Measurements from ENCODE around the gene EPGN.

DNA sequence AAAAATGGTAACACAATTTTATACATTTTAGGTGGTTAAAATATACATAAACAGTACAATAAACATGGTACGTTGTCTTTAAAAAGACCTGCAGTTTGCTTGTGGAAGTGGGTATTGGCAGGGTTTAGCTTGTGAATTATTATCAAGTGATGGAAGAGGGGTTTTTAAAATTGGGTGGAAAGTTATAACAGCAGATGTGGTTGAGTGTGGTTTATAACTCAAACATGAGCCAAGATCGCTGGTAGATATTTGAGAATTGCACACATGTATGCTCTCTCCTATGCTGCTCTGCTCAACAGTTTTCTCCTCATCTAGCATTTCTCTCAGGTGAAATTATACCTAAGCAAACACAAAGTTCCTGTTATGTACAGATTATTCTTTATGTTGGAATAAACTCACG lies 14.0 kb downstream of the EPGN start:
- TF ChIP-seq, protein P1, sequence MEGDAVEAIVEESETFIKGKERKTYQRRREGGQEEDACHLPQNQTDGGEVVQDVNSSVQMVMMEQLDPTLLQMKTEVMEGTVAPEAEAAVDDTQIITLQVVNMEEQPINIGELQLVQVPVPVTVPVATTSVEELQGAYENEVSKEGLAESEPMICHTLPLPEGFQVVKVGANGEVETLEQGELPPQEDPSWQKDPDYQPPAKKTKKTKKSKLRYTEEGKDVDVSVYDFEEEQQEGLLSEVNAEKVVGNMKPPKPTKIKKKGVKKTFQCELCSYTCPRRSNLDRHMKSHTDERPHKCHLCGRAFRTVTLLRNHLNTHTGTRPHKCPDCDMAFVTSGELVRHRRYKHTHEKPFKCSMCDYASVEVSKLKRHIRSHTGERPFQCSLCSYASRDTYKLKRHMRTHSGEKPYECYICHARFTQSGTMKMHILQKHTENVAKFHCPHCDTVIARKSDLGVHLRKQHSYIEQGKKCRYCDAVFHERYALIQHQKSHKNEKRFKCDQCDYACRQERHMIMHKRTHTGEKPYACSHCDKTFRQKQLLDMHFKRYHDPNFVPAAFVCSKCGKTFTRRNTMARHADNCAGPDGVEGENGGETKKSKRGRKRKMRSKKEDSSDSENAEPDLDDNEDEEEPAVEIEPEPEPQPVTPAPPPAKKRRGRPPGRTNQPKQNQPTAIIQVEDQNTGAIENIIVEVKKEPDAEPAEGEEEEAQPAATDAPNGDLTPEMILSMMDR (IDR thresholded peaks at IDR 0.05): no peak
- no peak for TF ChIP-seq POLR2A (IDR thresholded peaks at IDR 0.05)

All from lower leg skin (tissue), 3 donors.